Measurements from ENCODE around the gene APBA2. TPM values are rescaled to one million over a fixed set of nuclear protein-coding genes. Genes with fewer than 3 reads are reported as not detected.

APBA2 gene
- total and polyA plus RNA-seq, 10 of the 15 experiments (the other 5 are each of a cell fraction or from before 2014, with no cell fraction given): 0.06 to 0.26 (median 0.07) TPM; not detected in 7

GRCh38 chr15:28986726-28987125 is 101.0 kb downstream of the APBA2 start (continued):
- no peak for TF ChIP-seq BCL11A (IDR thresholded peaks at IDR 0.05; ENCODE audit: low read depth, low read length)
- no peak for TF ChIP-seq SMARCA5 (IDR thresholded peaks at IDR 0.05)

- in situ Hi-C loops (cut with MboI): no loop called here
Measured at GRCh38 chr15:28987337-28987736, 101.6 kb downstream of the APBA2 start.

More at GRCh38 chr15:28987337-28987736, 101.6 kb downstream of the APBA2 start:
- no peaks in the 10 kb centered on the region for H4K20me1 ChIP-seq (ENCODE audit: control insufficient read depth, insufficient read depth)
- FAIRE-seq: no peak
- H3K36me3 ChIP-seq (ENCODE audit: control insufficient read depth in 2 of 2, insufficient read depth in 2 of 2, low read length in 1 of 2): no peaks in the 10 kb centered on the region
- TF ChIP-seq BCL3 (IDR thresholded peaks at IDR 0.05; ENCODE audit: borderline replicate concordance, insufficient read depth, low read depth, low read length, poor library complexity, severe bottlenecking) (no peak), RB1 (IDR thresholded peaks at IDR 0.05; ENCODE audit: borderline replicate concordance) (no peak), KLF5 (IDR thresholded peaks at IDR 0.05; ENCODE audit: partially characterized antibody) (no peak), ZZZ3 (IDR thresholded peaks at IDR 0.05; ENCODE audit: control insufficient read depth, insufficient read length, low read depth) (no peak), FOXK2 (IDR thresholded peaks at IDR 0.05) (no peak), PBX3 (IDR thresholded peaks at IDR 0.05; ENCODE audit: insufficient replicate concordance, low read depth, low read length) (no peak), TBL1XR1 (IDR thresholded peaks at IDR 0.05; ENCODE audit: low read depth, low read length) (no peak), CBX3 (IDR thresholded peaks at IDR 0.05; ENCODE audit: borderline replicate concordance, low read depth) (no peak), CREB1 (IDR thresholded peaks at IDR 0.05; ENCODE audit: low read depth) (no peak), RFX5 (IDR thresholded peaks at IDR 0.05; ENCODE audit: low read depth, low read length) (no peak), RCOR1 (conservative IDR thresholded peaks at IDR 0.05; ENCODE audit: low read depth, low read length) (no peak), TCF12 (IDR thresholded peaks at IDR 0.05; ENCODE audit: low read depth, low read length) (no peak), GATAD2B (conservative IDR thresholded peaks at IDR 0.05; ENCODE audit: low read depth) (no peak), MXI1 (IDR thresholded peaks at IDR 0.05; ENCODE audit: low read depth, low read length) (no peak), EZH2 (IDR thresholded peaks at IDR 0.05; ENCODE audit: borderline replicate concordance, control insufficient read depth, low read depth, low read length) (no peak)
- H3K79me2 ChIP-seq (ENCODE audit: control insufficient read depth, insufficient read depth, low read length): no peaks in the 10 kb centered on the region
- ChIA-PET CTCF (no interaction called here), SMC1A (ENCODE audit: uncharacterized antibody, unreplicated experiment) (no interaction called here), POLR2A (no interaction called here), RAD21 (ENCODE audit: unreplicated experiment) (no interaction called here)
- no TSS peak for BruUV-seq (replicated peaks)
- WGBS (ENCODE audit: insufficient coverage, insufficient replicate concordance, low lambda C conversion rate, missing lambda C conversion rate): 26% methylated on average over 4 of the region's 4 CpGs
- no peak for DNase-seq (ENCODE audit: low read depth, low spot score)
- no peak overlapping the region for H3K4me2 ChIP-seq (ENCODE audit: control insufficient read depth, insufficient read depth)
- H3K9me3 ChIP-seq (replicated peaks; ENCODE audit: control insufficient read depth, insufficient read depth, low read length): no peaks in the 10 kb centered on the region
- H3K4me1 ChIP-seq (ENCODE audit: control insufficient read depth, insufficient read depth, low read length): no peaks in the 10 kb centered on the region
- ATAC-seq: no peak
- H3K27ac ChIP-seq (ENCODE audit: control insufficient read depth, insufficient read depth): no peak overlapping the region
- H3K4me3 ChIP-seq: no peak overlapping the region
- no peak overlapping the region for H3K9ac ChIP-seq (ENCODE audit: control insufficient read depth, insufficient read depth, low read length)
- intact Hi-C loops (cut with micrococcal nuclease; ENCODE audit: unreplicated experiment): no loop called here
- no peak overlapping the region for H2AFZ ChIP-seq (ENCODE audit: control insufficient read depth, low read depth, low read length)
- H3K27me3 ChIP-seq (replicated peaks in 1 of 2; ENCODE audit: control insufficient read depth in 2 of 2, insufficient read depth in 2 of 2, low read length in 1 of 2): no peaks in the 10 kb centered on the region
